SJCRH30 (cell line): ENCODE data around the gene APC. TPM values are rescaled to one million over a fixed set of nuclear protein-coding genes. Genes with fewer than 3 reads are reported as not detected.
"Not testable (repeated sequence)": the region's sequence is repeated elsewhere in the genome, so short reads cannot be mapped to it uniquely, and the experiment has no call there.

Experiments used
- DNase-seq, 2 experiments: peaks; one replicate each; pipeline ENCODE4 v3.0.0-alpha.2; 2015 to 2020
- H3K27ac ChIP-seq: fragments of 250-450 bp; sonication (Bioruptor Pico); 2 replicates; pipeline ENCODE4 v1.5.1; 2020; ENCODE audit warnings: mild to moderate bottlenecking, moderate library complexity
- H3K27me3 ChIP-seq: fragments of 250-450 bp; sonication (Bioruptor Pico); 2 replicates; pipeline ENCODE4 v1.5.1; 2020; ENCODE audit warnings: mild to moderate bottlenecking, moderate library complexity
- H3K36me3 ChIP-seq: fragments of 250-450 bp; sonication (Bioruptor Pico); 2 replicates; pipeline ENCODE4 v1.5.1; 2020; ENCODE audit warnings: mild to moderate bottlenecking, moderate library complexity
- H3K4me1 ChIP-seq: fragments of 250-450 bp; sonication (Bioruptor Pico); 2 replicates; pipeline ENCODE4 v1.5.1; 2020; ENCODE audit warnings: mild to moderate bottlenecking, moderate library complexity
- H3K4me3 ChIP-seq: fragments of 250-450 bp; sonication (Bioruptor Pico); 2 replicates; pipeline ENCODE4 v1.5.1; 2020; ENCODE audit warnings: mild to moderate bottlenecking, moderate library complexity
- H3K9me3 ChIP-seq: fragments of 250-450 bp; sonication (Bioruptor Pico); replicated peaks from 2 replicates; pipeline ENCODE4 v1.5.1; 2020; ENCODE audit warnings: mild to moderate bottlenecking, moderate library complexity
- total RNA-seq: library from RNA; depleted of rRNA; stranded (reverse); fragments of >200 nt; shearing (Covaris generic); gene quantifications from 2 replicates; pipeline ENCODE4 v1.2.3, GENCODE V29; 2014

Gene APC
- total RNA-seq, 1 experiment from 2014 or later = 39.6 TPM

DNA sequence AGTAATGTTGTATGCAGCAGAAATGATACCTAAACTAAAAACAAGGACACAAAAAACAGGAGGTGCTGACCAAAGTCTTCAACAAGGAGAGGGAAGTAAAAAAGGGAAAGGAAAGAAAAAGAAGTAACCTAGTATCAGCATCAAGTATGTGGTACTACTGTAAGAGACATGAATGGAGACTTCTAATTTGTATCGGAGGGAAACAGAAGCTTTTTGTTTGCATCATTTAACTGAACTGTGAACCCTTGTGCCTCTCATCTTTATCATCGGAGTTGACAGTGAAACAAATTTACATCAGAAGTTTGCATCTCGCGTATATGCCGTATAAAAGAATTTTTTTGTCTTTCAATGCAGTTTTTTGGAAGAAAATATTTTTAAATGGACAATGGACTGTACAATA is 129.7 kb downstream of the APC start:
- no peaks in the 10 kb centered on the region for H3K9me3 ChIP-seq
- no peaks in the 10 kb centered on the region for H3K27me3 ChIP-seq
- H3K4me3 ChIP-seq = no peak overlapping the region
- no peak for DNase-seq
- H3K27ac ChIP-seq = no peak overlapping the region
- H3K4me1 ChIP-seq = 0 out of 2 replicates have a peak, but pooled peaks cover 3% of the 10 kb centered on the region
- H3K36me3 ChIP-seq = peaks cover 44% of the 10 kb centered on the region

DNA sequence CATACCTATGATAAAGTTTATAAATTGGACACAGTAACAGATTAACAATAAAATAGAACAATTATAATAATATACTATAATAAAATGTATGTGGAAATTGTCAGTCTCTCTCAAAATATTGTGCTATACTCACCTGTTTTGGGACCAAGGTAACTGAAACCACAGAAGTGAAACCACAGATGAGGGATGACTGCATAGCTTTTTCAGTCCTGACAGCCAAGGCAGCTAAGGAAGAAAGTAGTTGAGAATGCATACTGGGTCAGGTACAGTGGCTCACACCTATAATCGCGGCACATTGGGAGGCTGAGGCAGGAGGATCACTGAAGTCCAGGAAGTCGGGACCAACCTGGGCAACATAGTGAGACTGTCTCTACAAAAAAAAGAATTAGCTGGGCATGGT is 132.3 kb downstream of the APC start:
- no peak for DNase-seq

DNA sequence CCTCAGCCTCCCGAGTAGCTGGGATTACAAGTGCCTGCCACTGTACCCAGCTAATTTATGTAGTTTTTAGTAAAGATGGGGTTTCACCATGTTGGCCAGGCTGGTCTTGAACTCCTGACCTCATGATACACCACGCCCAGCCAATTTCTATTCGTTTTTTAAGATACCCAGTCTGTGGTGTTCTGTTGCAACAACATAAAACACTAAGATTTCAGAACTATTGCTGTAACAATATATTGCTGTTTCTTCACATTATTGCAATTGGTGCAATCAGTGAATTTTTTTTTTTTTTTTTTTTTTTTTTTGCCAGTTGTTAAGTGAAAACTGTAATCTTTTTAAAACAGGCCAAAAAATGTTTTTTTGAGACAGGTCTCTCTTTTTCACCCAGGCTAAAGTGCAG is 133.3 kb downstream of the APC start:
- Histone ChIP-seq H3K27ac (no peak overlapping the region), H3K36me3 (peaks cover 42% of the 10 kb centered on the region), H3K27me3 (no peaks in the 10 kb centered on the region), H3K4me1 (no peaks in the 10 kb centered on the region), H3K4me3 (no peak overlapping the region), H3K9me3 (no peaks in the 10 kb centered on the region)
- no peak for DNase-seq

More for the DNA sequence above, 132.3 kb downstream of the APC start:
- H3K36me3 ChIP-seq = peaks cover 41% of the 10 kb centered on the region
- no peaks in the 10 kb centered on the region for H3K4me1 ChIP-seq
- no peak overlapping the region for H3K27ac ChIP-seq
- no peaks in the 10 kb centered on the region for H3K9me3 ChIP-seq
- no peaks in the 10 kb centered on the region for H3K27me3 ChIP-seq
- no peak overlapping the region for H3K4me3 ChIP-seq

DNA sequence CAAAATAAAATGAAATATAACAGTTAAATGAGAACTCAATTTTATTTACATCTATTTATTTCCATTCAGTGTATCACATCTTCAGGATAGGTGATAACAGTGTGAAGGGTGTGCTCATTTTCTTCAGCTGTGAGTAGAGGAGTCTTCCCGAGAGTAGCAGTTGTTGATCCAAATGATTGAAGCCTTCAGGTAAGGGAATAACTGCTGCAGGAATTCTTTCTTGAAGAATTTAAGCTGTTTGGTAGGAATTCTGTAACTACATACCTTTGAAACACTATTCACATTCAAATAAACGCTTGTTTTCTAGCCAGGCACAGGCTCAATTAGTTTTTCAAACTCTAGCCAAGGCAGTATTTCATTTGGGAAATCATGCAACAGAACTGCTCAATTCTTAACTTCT is 138.7 kb downstream of the APC start:
- no peak overlapping the region for H3K4me3 ChIP-seq
- no peaks in the 10 kb centered on the region for H3K4me1 ChIP-seq
- H3K27me3 ChIP-seq = no peaks in the 10 kb centered on the region
- H3K9me3 ChIP-seq = no peaks in the 10 kb centered on the region
- H3K36me3 ChIP-seq = peaks cover 38% of the 10 kb centered on the region
- H3K27ac ChIP-seq = no peak overlapping the region
- DNase-seq = no peak

DNA sequence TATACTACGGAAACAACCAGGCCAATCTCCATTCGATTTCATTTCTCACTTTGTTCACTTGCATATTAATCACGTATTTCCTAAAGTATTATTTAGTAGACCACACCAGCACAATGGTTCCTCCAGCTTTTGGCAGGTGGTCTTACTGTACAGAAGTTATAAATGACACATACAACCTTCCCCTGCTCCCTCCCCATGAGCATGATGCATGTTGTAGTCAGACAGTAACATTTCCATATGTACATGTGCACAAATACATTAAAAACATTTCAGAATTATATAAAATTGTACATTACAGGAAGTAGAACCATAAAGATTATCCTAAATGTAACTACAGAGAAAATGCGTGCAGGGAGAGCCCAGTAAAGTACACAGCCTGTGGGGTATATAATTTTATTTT is 140.4 kb downstream of the APC start:
- no peak for DNase-seq
- Histone ChIP-seq H3K4me3 (no peak overlapping the region), H3K27me3 (no peaks in the 10 kb centered on the region), H3K27ac (no peak overlapping the region), H3K36me3 (peaks cover 53% of the 10 kb centered on the region), H3K4me1 (no peaks in the 10 kb centered on the region), H3K9me3 (no peaks in the 10 kb centered on the region)

DNA sequence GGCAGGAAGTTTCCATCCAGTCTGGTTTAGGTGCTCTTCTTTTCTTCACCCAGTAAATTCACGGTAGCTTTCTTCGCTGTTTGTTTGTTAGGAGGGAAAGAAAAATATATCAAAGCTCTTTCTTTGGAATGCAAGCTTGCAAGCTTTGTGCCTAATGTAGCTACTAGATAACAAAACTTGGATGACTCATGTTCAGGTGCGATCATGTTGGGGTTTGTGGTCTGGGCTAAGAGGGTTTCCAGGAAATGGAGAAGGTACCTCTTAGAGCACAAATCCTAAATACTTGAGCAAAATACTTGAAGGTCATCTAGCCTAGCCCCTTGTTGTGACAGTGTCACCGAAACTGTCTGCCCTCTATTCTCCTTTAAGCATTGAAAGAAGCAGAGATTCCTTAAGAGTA is 141.1 kb downstream of the APC start:
- Histone ChIP-seq H3K4me3 (no peak overlapping the region), H3K27me3 (no peaks in the 10 kb centered on the region), H3K4me1 (no peaks in the 10 kb centered on the region), H3K9me3 (no peaks in the 10 kb centered on the region), H3K36me3 (peaks cover 57% of the 10 kb centered on the region), H3K27ac (no peak overlapping the region)
- no peak for DNase-seq

DNA sequence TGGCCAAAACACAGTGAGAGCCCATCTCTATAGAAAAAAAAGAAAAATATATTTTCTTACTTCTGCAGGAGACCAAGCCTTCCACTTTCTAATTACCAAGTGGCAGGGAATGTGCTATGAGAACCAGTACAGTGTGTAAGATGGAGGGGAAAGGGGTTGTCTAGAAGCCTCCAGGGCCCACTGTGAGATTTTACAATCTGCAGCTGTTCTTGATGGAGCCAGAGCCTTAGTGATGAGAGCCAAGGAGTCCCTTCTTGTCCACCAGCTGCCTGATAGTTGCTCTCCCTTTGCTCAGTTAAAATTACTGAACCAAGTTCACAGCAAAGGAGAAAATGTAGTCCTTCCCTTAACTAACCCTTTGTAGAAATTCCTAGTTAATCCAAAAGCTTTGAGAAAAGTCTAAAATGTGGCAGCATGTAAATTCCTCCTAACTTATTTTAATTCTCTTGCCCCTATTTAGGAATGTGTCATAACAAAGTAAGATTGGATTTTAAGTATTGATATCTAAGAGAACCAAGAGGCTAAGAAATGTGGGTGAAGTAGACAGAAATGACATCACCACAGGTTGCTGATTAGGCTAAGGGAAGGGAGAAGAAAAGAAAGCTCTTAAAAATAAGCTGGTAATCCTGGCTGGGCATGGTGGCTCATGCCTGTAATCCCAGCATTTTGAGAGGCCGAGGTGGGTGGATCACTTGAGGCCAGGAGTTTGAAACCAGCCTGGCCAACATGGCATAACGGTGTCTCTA is 142.7 kb downstream of the APC start:
- Histone ChIP-seq H3K9me3 (no peaks in the 10 kb centered on the region), H3K27ac (no peak overlapping the region), H3K4me1 (no peaks in the 10 kb centered on the region), H3K4me3 (no peak overlapping the region), H3K27me3 (no peaks in the 10 kb centered on the region), H3K36me3 (peaks cover 70% of the 10 kb centered on the region)
- DNase-seq = peak in 1 of 2 experiments; percentile 27

DNA sequence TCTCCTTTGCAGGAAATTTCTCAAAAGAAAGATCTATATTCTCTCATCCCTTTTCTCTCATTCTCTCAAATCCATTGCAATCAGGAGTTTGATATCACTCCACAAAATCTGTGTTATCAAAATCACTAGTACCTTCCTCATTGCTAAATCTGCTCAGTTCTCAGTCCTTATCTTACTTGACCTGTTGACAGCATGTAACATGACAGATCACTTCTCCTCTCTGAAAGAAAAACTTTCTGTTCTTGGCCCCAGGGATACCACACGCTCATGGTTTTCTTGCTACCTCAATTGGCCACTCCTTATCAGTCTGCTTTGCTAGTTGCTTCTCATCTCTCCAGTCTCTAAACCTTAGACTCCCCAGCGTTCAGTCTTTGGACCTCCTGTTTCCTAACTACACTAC is 145.5 kb downstream of the APC start:
- Histone ChIP-seq H3K27ac (no peak overlapping the region), H3K36me3 (peaks cover 82% of the 10 kb centered on the region), H3K4me1 (no peaks in the 10 kb centered on the region), H3K9me3 (no peaks in the 10 kb centered on the region), H3K4me3 (no peak overlapping the region), H3K27me3 (no peaks in the 10 kb centered on the region)
- no peak for DNase-seq

DNA sequence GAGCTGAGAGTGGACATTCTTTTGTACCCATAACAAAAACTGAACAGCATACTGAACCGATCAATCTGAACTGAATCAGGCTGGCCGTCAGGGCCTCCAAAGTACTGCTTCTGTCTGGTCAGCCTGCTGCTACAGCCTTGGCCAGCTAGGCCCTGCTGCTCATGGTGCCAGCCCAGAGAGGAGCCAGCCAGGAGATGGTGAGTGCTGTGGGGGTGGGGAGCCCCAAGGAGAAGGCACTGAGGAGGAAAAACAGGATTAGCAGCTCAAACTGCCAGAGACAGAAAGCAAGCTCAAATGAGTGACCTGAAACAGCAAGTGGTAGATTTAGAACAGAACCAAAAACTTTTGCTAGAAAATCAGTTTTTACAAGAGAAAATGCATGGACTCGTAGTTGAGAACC is 147.3 kb downstream of the APC start:
- Histone ChIP-seq H3K27ac (no peak overlapping the region), H3K4me1 (no peaks in the 10 kb centered on the region), H3K9me3 (no peaks in the 10 kb centered on the region), H3K4me3 (no peak overlapping the region), H3K36me3 (peaks cover 82% of the 10 kb centered on the region), H3K27me3 (no peaks in the 10 kb centered on the region)
- DNase-seq = no peak

DNA sequence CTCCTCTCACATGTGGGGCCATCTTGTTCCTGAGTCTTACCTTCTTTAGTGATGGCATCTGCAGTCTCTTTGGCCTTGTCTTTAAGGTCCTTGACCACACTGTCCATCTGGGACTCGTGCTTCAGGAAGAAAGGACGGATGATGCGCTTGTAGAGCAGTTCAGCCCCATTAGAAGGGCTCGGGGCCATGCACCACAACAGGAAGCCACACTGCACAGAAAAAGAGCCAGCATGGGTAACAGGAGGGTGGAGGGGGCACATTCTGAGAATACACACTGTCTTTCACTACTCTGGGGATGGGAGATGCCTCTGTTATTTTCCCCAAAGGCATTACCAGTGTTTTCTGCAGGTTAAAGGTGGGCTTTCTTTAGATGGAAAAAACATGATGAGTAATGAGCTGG is 149.3 kb downstream of the APC start:
- peaks cover 78% of the 10 kb centered on the region for H3K36me3 ChIP-seq
- H3K9me3 ChIP-seq = no peaks in the 10 kb centered on the region
- DNase-seq = no peak
- no peak overlapping the region for H3K4me3 ChIP-seq
- H3K4me1 ChIP-seq = no peaks in the 10 kb centered on the region
- no peaks in the 10 kb centered on the region for H3K27me3 ChIP-seq
- H3K27ac ChIP-seq = no peak overlapping the region

DNA sequence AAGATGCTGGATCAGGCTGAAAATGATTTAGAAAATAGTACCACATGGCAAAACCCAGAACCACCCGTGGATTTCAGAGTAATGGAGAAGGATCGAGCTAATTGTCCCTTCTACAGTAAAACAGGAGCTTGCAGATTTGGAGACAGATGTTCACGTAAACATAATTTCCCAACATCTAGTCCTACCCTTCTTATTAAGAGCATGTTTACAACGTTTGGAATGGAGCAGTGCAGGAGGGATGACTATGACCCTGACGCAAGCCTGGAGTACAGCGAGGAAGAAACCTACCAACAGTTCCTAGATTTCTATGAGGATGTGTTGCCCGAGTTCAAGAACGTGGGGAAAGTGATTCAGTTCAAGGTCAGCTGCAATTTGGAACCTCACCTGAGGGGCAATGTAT is 154.4 kb downstream of the APC start:
- H3K27ac ChIP-seq = peak overlapping the region; percentile 2; the same call in 1 of the 2 replicates
- not testable (repeated sequence) for H3K4me1 ChIP-seq, H3K9me3 ChIP-seq, H3K4me3 ChIP-seq, DNase-seq, H3K27me3 ChIP-seq
- H3K36me3 ChIP-seq = peaks cover 59% of the 10 kb centered on the region

DNA sequence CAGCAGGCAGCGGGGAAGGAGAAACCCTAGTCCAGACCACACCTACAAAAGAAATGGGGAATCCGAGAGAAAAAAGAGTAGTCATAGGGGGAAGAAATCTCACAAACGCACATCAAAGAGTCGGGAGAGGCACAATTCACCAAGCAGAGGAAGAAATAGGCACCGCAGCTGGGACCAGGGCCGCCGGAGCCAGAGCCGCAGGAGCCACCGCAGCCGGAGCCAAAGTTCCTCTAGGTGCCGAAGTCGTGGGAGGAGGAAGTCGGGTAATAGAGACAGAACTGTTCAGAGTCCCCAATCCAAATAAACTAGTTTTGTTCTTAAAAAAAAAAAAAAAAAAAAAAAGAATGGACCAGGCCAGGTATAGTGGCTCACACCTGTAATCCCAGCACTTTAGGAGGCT is 155.1 kb downstream of the APC start:
- no peaks in the 10 kb centered on the region for H3K4me1 ChIP-seq
- no peaks in the 10 kb centered on the region for H3K9me3 ChIP-seq
- peak overlapping the region; percentile 2; the same call in 1 of the 2 replicates for H3K27ac ChIP-seq
- no peak overlapping the region for H3K4me3 ChIP-seq
- peaks cover 56% of the 10 kb centered on the region for H3K36me3 ChIP-seq
- H3K27me3 ChIP-seq = no peaks in the 10 kb centered on the region
- DNase-seq = no peak

DNA sequence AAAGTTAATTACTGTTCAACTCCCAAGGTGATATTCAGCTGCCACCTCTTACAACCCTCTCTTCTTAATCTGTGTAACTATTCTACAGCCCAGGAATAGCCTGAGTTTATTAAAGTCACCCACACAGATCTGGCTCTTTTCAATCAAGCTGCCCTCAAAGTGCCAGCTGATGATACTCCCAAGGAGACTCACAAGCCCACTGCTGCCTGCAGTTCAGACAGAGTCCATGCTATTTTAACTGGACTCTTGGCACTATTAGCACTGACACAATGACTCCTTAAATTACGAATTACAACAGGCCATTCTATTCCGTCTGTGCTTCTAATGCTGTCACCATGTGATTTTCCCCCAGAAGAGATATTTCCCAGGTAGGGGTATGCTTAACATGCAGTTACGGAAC is 158.0 kb downstream of the APC start:
- Histone ChIP-seq H3K27me3 (no peaks in the 10 kb centered on the region), H3K27ac (no peak overlapping the region), H3K4me3 (no peak overlapping the region), H3K4me1 (no peaks in the 10 kb centered on the region), H3K36me3 (peaks cover 57% of the 10 kb centered on the region), H3K9me3 (no peaks in the 10 kb centered on the region)
- DNase-seq = no peak
